ENCODE results near the gene MAEA. TPM values are rescaled to one million over a fixed set of nuclear protein-coding genes. Genes with fewer than 3 reads are reported as not detected.

MAEA gene
- polyA plus RNA-seq, 2 of the 4 experiments (the other 2 are of a cell fraction), result 46.1 to 58.4 TPM

- no peak for FAIRE-seq
- Histone ChIP-seq H3K27ac (no peak overlapping the region), H3K4me1 (no peaks in the 10 kb centered on the region), H3K4me3 (no peak overlapping the region), H3K9me3 (no peaks in the 10 kb centered on the region), H3K4me2 (no peak overlapping the region)
- no peak for TF ChIP-seq RARB (CRISPR knock-in tag; IDR thresholded peaks at IDR 0.05)
- no peak for TF ChIP-seq GATA3 (IDR thresholded peaks at IDR 0.05; ENCODE audit: borderline replicate concordance)
- no peak for TF ChIP-seq FOXS1 (CRISPR knock-in tag; IDR thresholded peaks at IDR 0.05)
- no peak for TF ChIP-seq CBX8 (IDR thresholded peaks at IDR 0.05)
- TF ChIP-seq RFX5 (IDR thresholded peaks at IDR 0.05), result no peak
- no peak for TF ChIP-seq CEBPB (IDR thresholded peaks at IDR 0.05)
- no peak for TF ChIP-seq ZSCAN20 (CRISPR knock-in tag; IDR thresholded peaks at IDR 0.05)
- TF ChIP-seq CHD4 (IDR thresholded peaks at IDR 0.05; ENCODE audit: borderline replicate concordance), result no peak
- POLR2A ChIA-PET, result no interaction called here
- no peak for ATAC-seq
- CTCF ChIA-PET, result interaction anchor here (1.5 to 2.3 kb wide), 2 partner anchors 20 to 137 kb away, joined by 3 to 9 read pairs; no protein-coding TSS in a partner anchor
- DNase-seq (ENCODE audit: low read depth in 1 of 2, low spot score in 1 of 2), result no peak
- 86% methylated on average over 5 of the region's 23 CpGs for WGBS (ENCODE audit: missing lambda C conversion rate)
These were observed 86.7 kb downstream of the MAEA start for GRCh38 chr4:1376391-1376840.

GRCh38 chr4:1376841-1377605 lies 87.3 kb downstream of the MAEA start:
- 87% methylated on average over 3 of the region's 32 CpGs for WGBS (ENCODE audit: missing lambda C conversion rate)
- H3K27ac ChIP-seq, result no peak overlapping the region

More at GRCh38 chr4:1376841-1377605, 87.3 kb downstream of the MAEA start:
- DNase-seq (ENCODE audit: low read depth in 1 of 2, low spot score in 1 of 2), result no peak
- Histone ChIP-seq H3K4me3 (no peak overlapping the region), H3K4me1 (no peaks in the 10 kb centered on the region), H3K4me2 (no peak overlapping the region), H3K9me3 (no peaks in the 10 kb centered on the region)
- ChIA-PET CTCF (interaction anchor here (1.5 to 2.3 kb wide), 3 partner anchors 12 to 137 kb away, joined by 3 to 9 read pairs (median 4); no protein-coding TSS in a partner anchor), POLR2A (no interaction called here)
- no peak for TF ChIP-seq RFX5 (IDR thresholded peaks at IDR 0.05)
- no peak for TF ChIP-seq E2F6 (IDR thresholded peaks at IDR 0.05; ENCODE audit: borderline replicate concordance, low read depth)
- TF ChIP-seq KDM1A (IDR thresholded peaks at IDR 0.05; ENCODE audit: low read depth), result no peak
- TF ChIP-seq RNF2 (IDR thresholded peaks at IDR 0.05; ENCODE audit: borderline replicate concordance, low read depth), result no peak
- TF ChIP-seq TP53 (CRISPR knock-in tag; IDR thresholded peaks at IDR 0.05), result no peak
- no peak for TF ChIP-seq POLR2AphosphoS2 (conservative IDR thresholded peaks at IDR 0.05; ENCODE audit: low read length)
- no peak for TF ChIP-seq HOXA7 (CRISPR knock-in tag; IDR thresholded peaks at IDR 0.05)
- TF ChIP-seq, protein P1, sequence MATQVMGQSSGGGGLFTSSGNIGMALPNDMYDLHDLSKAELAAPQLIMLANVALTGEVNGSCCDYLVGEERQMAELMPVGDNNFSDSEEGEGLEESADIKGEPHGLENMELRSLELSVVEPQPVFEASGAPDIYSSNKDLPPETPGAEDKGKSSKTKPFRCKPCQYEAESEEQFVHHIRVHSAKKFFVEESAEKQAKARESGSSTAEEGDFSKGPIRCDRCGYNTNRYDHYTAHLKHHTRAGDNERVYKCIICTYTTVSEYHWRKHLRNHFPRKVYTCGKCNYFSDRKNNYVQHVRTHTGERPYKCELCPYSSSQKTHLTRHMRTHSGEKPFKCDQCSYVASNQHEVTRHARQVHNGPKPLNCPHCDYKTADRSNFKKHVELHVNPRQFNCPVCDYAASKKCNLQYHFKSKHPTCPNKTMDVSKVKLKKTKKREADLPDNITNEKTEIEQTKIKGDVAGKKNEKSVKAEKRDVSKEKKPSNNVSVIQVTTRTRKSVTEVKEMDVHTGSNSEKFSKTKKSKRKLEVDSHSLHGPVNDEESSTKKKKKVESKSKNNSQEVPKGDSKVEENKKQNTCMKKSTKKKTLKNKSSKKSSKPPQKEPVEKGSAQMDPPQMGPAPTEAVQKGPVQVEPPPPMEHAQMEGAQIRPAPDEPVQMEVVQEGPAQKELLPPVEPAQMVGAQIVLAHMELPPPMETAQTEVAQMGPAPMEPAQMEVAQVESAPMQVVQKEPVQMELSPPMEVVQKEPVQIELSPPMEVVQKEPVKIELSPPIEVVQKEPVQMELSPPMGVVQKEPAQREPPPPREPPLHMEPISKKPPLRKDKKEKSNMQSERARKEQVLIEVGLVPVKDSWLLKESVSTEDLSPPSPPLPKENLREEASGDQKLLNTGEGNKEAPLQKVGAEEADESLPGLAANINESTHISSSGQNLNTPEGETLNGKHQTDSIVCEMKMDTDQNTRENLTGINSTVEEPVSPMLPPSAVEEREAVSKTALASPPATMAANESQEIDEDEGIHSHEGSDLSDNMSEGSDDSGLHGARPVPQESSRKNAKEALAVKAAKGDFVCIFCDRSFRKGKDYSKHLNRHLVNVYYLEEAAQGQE (IDR thresholded peaks at IDR 0.05), result no peak
- TF ChIP-seq NFE2L2 (conservative IDR thresholded peaks at IDR 0.05; ENCODE audit: low read length), result no peak
- no peak for TF ChIP-seq CEBPB (IDR thresholded peaks at IDR 0.05)
- TF ChIP-seq ELK1 (IDR thresholded peaks at IDR 0.05; ENCODE audit: low read depth, low read length), result no peak
- no peak for TF ChIP-seq RARB (CRISPR knock-in tag; IDR thresholded peaks at IDR 0.05)
- TF ChIP-seq MAFK (IDR thresholded peaks at IDR 0.05; ENCODE audit: partially characterized antibody), result no peak
- no peak for TF ChIP-seq NPAS2 (CRISPR knock-in tag; IDR thresholded peaks at IDR 0.05; ENCODE audit: borderline replicate concordance)
- no peak for TF ChIP-seq CHD4 (IDR thresholded peaks at IDR 0.05; ENCODE audit: borderline replicate concordance)
- no peak for TF ChIP-seq JUN (IDR thresholded peaks at IDR 0.05)
- peak in 1 of 2 experiments; percentile 29; a peak in 2 of 6 replicates for ATAC-seq
- no peak for FAIRE-seq

All from A549 (cell line).